HG03469 (cell line): ENCODE data around the gene LGMN.
A peak's percentile ranks its signal among the peaks of the same experiment; 100 is the strongest.

Experiments
- ATAC-seq: cut with Tn5 transposase; IDR thresholded peaks from one replicate; pipeline ENCODE4 v1.9.1; 2021; ENCODE audit warnings: mild to moderate bottlenecking, moderate library complexity, moderate number of reproducible peaks; ENCODE audit not compliant: unreplicated experiment

LGMN gene

DNA sequence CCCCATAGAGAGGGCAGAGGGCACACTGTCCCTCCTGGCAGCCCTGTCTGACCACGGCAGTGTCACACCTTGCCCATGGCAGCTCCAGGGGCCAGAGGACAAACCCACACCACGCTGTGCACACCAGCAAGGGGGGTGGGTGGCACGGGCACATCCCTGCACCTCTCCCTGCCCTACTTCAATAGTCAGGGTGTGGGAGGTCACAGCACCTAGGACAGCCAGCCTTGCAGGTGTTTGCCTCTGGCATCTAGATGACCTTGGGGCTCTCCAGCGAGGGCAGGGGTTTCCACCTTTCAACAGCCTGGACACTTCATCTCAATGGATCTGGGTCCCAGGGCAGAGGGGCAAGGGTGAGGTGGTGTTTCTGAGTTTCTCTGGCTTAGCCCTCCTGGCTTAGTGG is 69.2 kb downstream of the LGMN start:
- ATAC-seq = no peak

DNA sequence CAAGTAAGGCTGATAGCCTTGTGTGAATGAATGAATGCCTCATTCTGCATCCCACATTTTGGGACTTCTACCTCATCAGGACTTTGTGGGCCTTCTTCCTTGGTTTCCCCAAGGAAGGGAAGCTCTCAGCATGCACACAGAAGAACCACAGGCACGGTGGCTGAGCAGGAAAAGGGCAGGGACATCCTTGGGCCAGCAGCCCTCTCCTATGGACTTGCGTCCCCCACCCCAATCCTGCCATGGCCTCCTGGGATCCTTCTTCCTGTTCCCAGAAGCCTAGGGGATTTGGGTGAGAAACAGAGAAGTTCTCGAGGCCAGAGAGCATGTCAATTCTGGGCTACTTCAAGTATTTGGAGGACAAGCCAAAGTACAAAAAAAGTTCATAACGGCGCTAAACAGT is 69.7 kb downstream of the LGMN start:
- ATAC-seq = no peak

DNA sequence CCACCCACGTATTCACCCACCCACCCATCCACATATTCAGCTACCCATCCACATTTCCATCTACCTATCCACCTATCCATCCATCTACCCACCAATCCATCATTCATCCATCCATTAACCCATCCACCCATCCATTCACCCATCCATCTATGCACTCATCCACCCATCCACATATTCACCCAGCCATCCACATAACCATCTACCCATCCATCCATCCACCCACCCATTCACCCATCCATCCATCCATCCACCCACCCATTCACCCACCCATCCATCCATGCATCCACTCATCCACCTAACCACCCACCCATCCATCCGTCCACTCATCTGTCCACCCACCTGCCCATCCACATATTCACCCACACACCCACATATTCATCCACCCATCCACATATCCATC is 70.5 kb downstream of the LGMN start:
- ATAC-seq = no peak

DNA sequence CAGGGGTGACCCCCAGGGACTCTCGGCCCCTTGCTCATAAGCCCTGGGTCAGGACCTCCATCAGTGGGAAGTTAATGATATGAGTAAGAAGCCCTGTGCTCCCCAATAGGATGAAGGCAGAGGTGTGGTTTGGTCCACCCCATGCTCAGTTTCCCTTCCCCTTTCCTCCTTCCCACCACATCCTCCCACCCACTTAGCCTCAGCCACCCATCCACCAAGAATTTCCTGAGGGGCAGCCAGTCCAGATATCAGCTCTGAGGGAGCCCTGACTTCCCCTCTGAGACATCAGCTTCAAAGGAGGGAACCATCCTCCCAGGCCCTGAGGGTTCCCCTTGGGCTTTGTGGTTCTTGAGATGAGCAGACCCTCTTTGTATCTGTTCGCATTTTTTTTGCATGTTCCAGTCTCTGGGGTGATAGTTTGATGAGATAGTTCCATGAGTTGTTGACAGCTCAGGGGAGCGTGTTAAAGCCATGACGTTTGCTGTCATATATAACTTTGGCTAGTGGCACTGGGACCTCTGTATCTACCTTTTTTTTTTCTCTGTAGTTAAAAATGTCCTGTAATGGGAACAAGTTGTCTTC is 71.2 kb downstream of the LGMN start:
- ATAC-seq = peak; percentile 69

DNA sequence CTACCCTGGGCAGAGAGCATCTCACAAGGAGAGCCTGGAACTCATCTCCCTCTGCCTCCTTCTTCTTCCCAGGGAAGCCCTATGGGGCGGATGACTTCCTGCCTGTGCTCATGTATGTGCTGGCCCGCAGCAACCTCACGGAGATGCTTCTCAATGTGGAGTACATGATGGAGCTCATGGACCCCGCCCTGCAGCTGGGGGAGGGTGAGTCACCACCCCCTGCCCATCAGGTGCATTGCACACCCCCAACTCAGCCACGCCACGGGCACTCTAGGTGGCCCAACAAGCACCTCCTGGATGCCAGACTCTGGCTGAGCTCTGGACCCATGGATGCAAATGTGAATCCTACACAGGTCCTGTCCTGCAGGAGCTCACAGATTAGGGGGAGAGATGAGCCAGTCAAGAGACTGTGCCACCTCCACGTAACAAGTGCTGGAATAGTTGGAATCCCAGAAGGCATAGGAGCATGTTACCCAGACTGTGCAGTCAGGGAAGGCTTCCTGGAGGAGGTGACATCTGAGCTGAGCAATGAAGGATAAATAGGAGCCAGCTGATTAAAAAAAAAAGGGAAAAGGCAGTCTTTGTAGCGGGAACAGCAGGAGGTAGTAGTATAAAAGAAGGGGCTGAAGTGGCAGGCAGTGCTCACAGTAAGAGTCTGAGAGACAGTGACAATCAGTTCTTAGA is 71.9 kb downstream of the LGMN start:
- ATAC-seq = no peak

DNA sequence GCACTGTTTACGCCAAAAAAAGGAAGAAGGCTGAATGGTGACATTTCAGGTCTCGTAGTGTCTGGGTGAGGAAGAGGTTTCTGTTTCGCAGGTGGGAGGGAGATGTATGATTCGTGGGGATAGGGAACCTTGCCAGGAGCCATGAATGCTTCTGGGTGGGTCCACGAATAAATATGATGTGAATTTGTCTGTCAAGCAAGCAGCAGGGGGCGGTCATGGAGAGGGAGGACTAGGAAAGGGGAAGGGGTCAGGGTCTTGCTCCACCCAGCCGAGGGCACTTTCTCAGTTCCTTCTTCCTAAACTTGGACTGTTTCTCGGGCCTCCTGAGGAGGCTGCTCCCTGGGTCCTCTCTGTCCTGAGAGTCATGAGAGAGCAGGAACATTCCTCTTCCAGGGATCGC is 72.5 kb downstream of the LGMN start:
- ATAC-seq = no peak

DNA sequence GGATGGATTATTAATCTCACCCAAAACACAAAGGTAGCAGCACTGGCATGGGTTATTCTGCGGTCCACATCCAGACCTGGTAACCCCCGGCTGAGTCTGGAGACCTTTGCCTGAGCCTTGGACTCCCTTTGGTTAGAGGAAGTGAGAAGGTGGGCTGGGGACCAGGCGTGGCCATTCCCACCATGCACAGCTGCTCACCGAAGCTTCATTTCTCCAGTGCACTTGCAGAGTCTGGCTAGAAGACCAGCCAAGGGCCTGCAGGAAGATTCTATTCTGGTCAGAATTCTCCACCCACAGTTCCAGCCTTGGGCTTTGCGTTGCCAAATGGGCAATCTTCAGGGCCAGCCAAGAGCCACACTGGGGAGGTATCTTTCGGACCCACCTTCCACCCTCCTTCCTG is 73.0 kb downstream of the LGMN start:
- no peak for ATAC-seq

DNA sequence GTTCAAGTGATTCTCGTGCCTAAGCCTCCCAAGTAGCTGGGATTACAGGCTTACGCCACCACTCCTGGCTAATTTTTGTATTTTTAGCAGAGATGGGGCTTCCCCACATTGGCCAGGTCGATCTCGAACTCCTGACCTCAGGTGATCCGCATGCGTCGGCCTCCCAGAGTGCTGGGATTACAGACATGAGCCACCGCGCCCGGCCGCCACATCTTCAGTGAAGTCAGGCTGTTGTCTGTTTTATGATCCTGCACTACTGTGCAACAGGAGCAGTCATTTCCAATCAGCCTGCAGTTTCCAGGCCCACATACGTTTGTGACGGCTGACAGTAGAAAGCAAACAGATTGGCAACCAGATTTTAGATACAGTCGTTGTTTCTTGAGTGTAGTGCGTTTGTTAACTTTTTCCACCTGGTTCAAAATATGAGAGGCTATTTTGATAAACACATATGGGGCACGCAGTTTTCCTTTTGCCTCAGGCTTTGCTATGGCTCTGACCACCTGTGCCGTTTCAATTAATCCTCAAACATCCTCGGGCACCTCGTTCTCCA is 74.8 kb downstream of the LGMN start:
- ATAC-seq = no peak

DNA sequence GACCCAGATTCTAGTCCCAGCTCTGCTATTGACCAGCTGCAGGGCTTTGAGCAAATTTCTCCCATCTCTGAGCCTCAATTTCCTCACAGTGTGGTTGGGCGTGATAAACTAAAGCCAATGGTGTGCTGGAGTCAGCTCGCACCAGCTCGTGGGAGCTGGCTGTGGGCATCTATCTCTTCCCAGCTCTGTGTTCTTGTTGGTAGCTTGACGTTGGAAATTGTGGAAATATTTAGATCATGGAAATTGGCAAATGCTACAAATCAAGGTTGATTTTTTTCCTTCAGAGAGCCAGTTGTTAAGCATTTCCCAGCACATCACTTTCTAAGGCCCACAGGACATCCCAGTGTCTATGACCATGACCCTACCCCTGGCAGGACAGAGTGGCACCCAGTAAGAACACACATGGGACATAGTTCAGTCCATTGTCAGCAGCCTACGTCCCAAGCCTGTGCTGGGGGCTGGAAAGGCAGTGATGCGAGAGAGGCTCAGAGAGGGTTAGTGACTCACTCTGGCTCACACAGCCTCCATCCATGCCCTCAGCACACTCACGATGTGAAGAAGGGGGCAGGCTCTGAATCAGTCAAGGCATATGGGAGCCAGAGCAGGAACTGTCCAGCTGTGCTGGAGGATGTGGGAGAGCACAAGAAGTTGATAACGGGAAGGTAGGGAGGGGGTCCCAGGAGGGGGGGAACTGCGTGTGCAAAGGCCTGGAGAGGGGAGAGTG is 77.6 kb downstream of the LGMN start:
- no peak for ATAC-seq

DNA sequence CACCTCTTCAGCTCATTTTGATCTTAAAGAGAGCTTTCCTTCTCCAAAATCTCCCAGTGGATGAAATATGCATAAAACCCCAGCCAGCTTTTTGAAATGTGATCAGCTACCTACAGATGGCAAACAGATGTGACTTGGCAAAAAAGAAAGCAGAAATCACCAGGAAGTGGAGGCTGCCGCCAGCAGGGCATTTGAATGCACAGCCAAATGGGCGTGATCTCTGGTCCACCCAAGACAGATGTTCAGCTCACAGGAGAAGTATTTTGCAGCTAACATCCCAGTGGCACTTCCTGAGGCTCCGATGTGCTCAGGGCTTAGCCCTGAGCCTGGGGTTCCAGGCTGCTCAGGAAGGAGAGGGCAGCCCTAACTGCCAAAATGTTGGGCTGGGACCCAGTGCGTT is 78.3 kb downstream of the LGMN start:
- no peak for ATAC-seq

DNA sequence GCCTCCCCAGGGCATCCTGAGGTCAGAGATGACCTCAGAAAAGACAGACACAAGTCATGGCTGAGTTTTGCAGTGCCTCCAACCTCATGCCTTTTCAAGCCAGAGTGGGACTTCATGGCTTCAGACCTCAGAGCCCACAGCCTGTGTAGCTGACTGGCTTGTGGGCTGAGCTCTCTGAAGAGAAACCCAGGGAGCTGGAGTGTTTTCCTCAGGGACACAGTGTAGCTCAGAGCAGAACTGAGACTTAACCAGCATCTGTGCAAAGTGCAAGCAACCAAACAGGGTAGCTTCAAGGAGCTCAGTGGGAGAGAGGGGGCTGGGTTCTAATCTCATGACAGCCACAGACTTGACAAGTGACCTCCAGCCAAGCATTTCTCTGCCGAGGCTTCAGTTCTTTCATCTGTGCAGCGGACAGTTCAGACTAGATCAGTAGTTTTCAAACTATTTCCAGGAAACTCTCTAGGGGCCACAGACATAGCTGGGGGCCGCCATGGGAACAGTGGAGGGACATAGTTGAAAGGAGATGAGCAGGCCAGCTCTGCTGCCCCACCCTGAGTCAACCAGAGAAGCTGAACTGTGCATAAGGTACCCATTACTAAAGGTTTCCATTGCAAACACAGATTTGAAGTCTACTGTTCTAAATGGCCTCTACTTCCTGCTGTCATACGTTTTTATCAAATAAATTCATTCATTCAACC is 80.0 kb downstream of the LGMN start:
- no peak for ATAC-seq

DNA sequence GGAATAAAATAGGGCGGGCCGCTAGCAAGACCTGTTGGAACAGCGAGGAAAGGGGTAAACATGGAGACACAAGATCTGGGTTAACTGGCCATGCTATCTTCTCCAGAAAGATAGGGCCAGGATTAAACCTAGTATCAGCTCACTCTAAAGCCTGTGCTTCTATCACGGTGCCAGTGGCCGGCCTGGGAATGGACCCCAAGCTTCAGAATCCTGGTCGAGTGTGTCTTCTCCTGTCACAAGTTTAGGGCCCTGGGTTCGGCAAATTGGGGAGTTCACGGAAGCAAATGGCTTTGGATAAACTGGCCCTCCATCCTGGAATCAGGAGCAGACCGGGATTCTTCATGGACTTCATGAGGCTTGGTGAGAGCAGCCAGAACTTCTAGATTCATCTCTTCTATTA is 82.2 kb downstream of the LGMN start:
- ATAC-seq = no peak

DNA sequence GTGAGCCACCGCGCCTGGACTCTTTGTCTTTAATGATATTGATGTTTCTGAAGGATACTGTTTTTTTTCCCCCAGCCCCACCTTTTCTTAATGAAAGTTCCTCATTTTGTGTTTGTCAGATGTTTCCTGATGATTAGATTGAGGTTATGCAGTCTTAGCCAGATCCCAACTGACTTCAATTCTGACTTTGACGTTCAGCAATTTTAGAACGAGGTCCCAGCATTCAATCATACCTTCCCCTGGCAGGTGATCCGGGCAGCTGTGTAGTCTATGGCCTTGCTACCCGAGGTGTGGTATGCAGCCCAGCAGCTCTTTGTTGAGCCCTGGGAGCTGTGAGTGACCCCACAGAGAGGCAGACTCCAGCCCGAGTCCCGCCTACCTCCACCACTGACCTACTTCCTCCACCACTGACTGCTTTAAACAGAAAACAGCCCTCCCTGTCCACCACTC is 82.7 kb downstream of the LGMN start:
- ATAC-seq = no peak

DNA sequence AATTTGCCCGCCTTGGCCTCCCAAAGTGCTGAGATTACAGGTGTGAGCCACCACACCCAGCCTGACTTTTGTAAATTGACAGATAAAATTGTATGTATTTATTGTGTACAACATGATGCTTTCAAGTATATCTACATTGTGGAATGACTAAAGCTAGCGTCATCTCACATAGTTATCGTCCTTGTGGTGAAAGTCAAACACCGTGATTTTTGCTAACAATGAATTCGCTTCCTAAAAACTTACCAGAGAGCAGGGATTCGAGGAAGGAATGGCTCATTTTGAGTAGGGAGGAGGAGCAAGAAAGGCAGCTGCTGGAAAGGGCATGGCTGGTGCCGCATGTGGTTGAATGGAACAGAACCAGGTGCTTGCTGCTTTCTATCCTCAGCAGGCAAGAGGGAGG is 85.4 kb downstream of the LGMN start:
- ATAC-seq = no peak

DNA sequence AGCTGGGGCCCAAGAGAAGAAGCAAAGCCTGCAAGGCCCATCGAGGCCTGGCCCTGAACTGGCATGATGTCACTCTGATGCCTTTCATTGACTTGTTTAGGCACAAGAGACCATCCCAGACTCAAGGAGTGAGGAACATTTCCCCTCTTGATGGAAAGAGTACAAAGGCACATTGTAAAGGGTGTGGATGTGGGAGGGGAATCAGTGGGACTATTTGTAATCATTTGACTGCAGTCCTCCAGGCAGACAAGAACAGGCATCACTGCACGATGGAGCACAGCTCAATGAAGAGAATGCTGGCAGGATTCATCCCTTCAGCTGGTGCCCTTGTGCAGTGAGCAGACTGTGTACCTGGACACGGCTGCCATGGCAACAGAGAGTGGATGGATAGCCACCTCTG is 87.9 kb downstream of the LGMN start:
- no peak for ATAC-seq

DNA sequence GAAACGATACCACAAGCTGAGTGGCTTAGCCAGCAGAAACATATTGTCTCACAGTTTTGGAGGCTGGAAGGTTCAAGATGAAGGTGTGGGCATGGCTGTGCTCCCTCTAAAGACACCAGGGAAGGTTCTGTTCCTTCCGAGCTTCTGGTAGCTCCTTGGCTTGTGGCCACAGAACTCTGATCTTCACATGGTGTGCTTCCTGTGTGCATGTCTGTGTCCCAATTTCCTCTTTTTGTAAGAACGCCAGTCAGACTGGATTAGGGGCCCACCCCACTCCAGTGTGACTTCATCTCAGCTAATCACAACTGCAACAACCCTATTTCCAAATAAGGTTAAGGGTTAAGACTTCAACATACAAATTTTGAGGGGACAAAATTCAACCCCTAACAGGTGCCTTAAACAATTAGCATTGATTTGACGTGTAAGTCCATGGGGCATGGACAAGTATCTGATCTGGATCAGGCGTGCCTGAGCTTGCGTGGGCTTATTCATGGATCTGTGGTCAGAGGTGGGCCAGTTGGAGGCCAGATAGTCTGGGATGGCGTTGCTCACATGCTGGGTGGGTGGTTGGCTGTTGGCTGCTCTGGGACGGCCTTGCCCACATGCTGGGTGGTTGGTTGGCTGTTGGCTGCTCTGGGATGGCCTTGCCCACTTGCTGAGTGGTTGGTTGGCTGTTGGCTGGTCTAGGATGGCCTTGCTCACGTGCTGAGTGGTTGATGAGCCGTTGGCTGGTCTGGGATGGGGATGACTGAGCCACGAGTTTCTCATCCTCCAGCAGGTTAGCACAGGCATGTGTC is 88.5 kb downstream of the LGMN start:
- ATAC-seq = no peak

DNA sequence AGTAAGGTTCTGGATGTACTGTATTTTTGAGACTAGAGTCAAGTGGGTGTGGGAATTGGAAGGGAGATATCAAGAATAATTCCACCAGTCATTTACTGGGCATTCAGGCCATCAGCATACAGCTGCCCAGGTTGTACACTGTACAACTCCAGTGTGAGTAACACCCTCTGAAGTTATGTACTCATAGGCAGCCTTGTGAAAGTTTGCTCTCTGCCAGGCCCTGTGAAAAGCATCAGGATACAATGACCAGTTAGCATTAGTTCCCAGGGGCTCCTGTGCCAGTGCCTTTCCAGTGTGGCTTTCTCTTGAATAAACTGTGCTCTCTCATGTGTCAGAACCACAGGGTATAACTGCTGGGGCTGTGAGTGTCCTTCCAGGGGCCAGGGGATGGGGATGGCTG is 89.7 kb downstream of the LGMN start:
- no peak for ATAC-seq

DNA sequence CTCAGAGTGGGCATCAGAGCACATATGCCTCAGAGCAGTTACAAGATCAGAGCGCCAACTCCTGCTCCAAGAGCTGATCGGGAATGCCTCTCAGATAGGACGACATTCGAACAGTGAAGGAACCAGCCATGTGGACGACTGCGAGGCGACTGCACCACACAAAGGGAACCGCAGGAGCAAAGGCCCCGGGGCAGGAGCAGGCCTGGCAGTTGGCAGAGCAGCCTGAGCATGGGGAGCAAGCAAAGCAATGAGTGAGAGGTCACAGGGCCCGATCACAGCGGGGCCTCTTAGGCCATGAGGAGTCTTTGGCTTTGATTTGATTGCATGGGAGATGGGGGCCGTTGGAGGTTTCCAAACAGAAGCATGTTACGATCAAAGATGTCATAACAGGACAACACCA is 90.3 kb downstream of the LGMN start:
- no peak for ATAC-seq

DNA sequence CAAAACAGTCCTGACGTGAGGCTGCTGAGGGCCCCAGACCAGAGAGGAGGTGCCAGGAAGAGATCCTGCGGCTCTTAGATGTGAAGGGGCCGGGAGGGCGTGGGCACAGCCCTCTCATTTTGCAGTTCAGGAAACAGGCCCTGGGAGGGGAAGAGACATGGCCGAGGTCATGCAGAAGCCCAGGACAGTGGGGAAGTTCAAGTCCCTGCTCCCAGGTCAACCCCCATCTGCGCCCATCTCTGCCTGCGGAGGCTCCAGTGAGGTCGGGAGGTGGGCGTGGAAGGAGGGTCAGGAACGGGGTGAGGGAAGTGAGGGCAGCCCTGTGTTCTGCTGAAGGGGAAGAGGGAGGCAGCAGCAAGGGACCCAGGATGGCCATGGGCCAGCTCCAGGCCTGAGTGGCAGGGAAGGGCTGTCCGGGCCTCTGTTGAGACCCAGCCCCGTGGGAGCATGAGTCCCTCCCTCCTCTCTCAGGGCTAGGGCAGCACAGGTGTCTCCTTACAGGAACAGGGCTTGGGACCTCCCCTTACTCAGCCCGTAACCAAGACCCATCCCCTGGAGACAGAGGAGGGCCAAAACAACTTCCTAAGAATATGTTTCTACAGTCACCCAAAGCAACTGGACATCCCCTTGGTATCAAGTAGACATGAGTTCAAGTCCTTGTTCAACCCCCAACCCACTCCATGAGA is 90.8 kb downstream of the LGMN start:
- no peak for ATAC-seq
